B cell (primary cell): ENCODE measurements around the gene SPATA24. TPM values are rescaled to one million over a fixed set of nuclear protein-coding genes. Genes with fewer than 3 reads are reported as not detected.

Experiments
- ATAC-seq: fragments of 200-7000 bp; cut with Tn5 transposase; one replicate; pipeline ENCODE4 v1.10.0; 2021; ENCODE audit warnings: low read depth, mild to moderate bottlenecking, moderate number of reproducible peaks, moderate library complexity
- CTCF ChIA-PET: fragments of 350-600 bp; sonication (Branson Sonifier 250); formaldehyde crosslinking; loops from one replicate; lab custom pipeline; 2021; ENCODE audit warnings: antibody characterized with exemption, inconsistent platforms; lab: Charles Lee
- POLR2A ChIA-PET: fragments of 350-600 bp; sonication (Branson Sonifier 250); formaldehyde crosslinking; loops from one replicate; lab custom pipeline; 2021; ENCODE audit warnings: antibody characterized with exemption; lab: Charles Lee
- DNase-seq: peaks from one replicate; pipeline ENCODE4 v3.0.0; 2013
- H2AFZ ChIP-seq: 2 replicates; pipeline ENCODE4 v1.6.1; 2012; ENCODE audit warnings: mild to moderate bottlenecking, low read depth, low read length; ENCODE audit not compliant: insufficient read depth, poor library complexity, severe bottlenecking
- H3K27ac ChIP-seq, 2 donors: 1 replicate in 1 of 2; 2 replicates in 1 of 2; pipeline ENCODE4 v1.5.1; 2012 to 2013; ENCODE audit warnings: low read length in 2 of 2, mild to moderate bottlenecking in 2 of 2, moderate library complexity in 1 of 2
- H3K27me3 ChIP-seq, 4 experiments: fragments of 200-600 bp in 1 of 4; sonication (generic) in 1 of 4; replicated peaks in 1 of 4; 1 replicate in 2 of 4; 2 replicates in 2 of 4; pipeline versions ENCODE4 v1.6.1 to v1.7.0; 2013 to 2016; ENCODE audit warnings: low read length in 3 of 4, mild to moderate bottlenecking in 2 of 4, mixed read lengths in 1 of 4, moderate library complexity in 1 of 4; ENCODE audit not compliant: insufficient read depth in 4 of 4, control insufficient read depth in 3 of 4; ENCODE audit errors: control extremely low read depth in 1 of 4
- H3K36me3 ChIP-seq, 2 experiments: replicated peaks in 1 of 2; 1 replicate in 1 of 2; 2 replicates in 1 of 2; pipeline versions ENCODE4 v1.6.1 to v1.7.1; 2013; ENCODE audit warnings: low read length in 1 of 2; ENCODE audit not compliant: insufficient read depth in 2 of 2, control insufficient read depth in 1 of 2; ENCODE audit errors: control extremely low read depth in 1 of 2, extremely low read depth in 1 of 2
- H3K4me1 ChIP-seq, 2 donors: fragments of 200-600 bp in 1 of 2; sonication (generic) in 1 of 2; 1 replicate in 1 of 2; 2 replicates in 1 of 2; pipeline versions ENCODE4 v1.5.1 to v1.6.1; 2013 to 2017; ENCODE audit warnings: low read length in 2 of 2; ENCODE audit not compliant: control insufficient read depth in 2 of 2, insufficient read depth in 2 of 2
- H3K4me2 ChIP-seq: replicated peaks from 2 replicates; pipeline ENCODE3; 2012; ENCODE audit warnings: mild to moderate bottlenecking, low read depth, low read length; ENCODE audit not compliant: poor library complexity, severe bottlenecking
- H3K4me3 ChIP-seq, 5 experiments: fragments of 200-600 bp in 1 of 5; sonication (generic) in 1 of 5; 1 replicate in 3 of 5; 2 replicates in 2 of 5; pipeline versions ENCODE4 v1.5.1 to v1.7.0; 2011 to 2016; ENCODE audit warnings: low read length in 4 of 5, mild to moderate bottlenecking in 4 of 5, low read depth in 2 of 5, control low read depth in 1 of 5, moderate library complexity in 1 of 5; ENCODE audit not compliant: insufficient read depth in 1 of 5; ENCODE audit errors: control extremely low read depth in 1 of 5, extremely low read depth in 1 of 5
- H3K79me2 ChIP-seq: fragments of 200-600 bp; sonication (generic); one replicate; pipeline ENCODE4 v1.6.0; 2016; ENCODE audit warnings: low read length; ENCODE audit not compliant: control insufficient read depth, insufficient read depth
- H3K9ac ChIP-seq: fragments of 200-600 bp; sonication (generic); 2 replicates; pipeline ENCODE4 v1.6.1; 2017; ENCODE audit warnings: mild to moderate bottlenecking, low read length, moderate library complexity
- H3K9me3 ChIP-seq, 3 donors: one replicate each; pipeline versions ENCODE4 v1.6.1 to v1.7.1; 2013; ENCODE audit warnings: low read length in 2 of 3; ENCODE audit not compliant: control insufficient read depth in 2 of 3, insufficient read depth in 1 of 3; ENCODE audit errors: control extremely low read depth in 1 of 3
- H4K20me1 ChIP-seq: 2 replicates; pipeline ENCODE4 v1.6.0; 2012; ENCODE audit warnings: mild to moderate bottlenecking, low read length; ENCODE audit not compliant: insufficient read depth, control insufficient read depth, poor library complexity, severe bottlenecking
- H3K27ac Mint-ChIP-seq: one replicate; pipeline ENCODE4 v1.8.0; 2021; ENCODE audit warnings: mixed read lengths
- H3K27me3 Mint-ChIP-seq: one replicate; pipeline ENCODE4 v1.8.0; 2021; ENCODE audit warnings: mixed read lengths
- H3K4me1 Mint-ChIP-seq: one replicate; pipeline ENCODE4 v1.8.0; 2021; ENCODE audit warnings: mixed read lengths
- H3K4me3 Mint-ChIP-seq: one replicate; pipeline ENCODE4 v1.8.0; 2021; ENCODE audit warnings: mixed read lengths
- H3K9me3 Mint-ChIP-seq: one replicate; pipeline ENCODE4 v1.8.0; 2022; ENCODE audit warnings: mixed read lengths; ENCODE audit not compliant: insufficient read depth
- CTCF ChIP-seq: fragments of 200-600 bp; IDR thresholded peaks from one replicate; pipeline ENCODE4 v1.8.0; 2022; ENCODE audit warnings: antibody characterized with exemption, mild to moderate bottlenecking
- EZH2 ChIP-seq: IDR thresholded peaks from 2 replicates; pipeline ENCODE4 v1.6.1; 2012; ENCODE audit warnings: borderline replicate concordance, low read depth, mild to moderate bottlenecking, moderate library complexity, low read length; ENCODE audit not compliant: insufficient read depth, poor library complexity, severe bottlenecking
- WGBS: methylation state at CpG from one replicate; pipeline ENCODE4 v1.1.5; 2013; ENCODE audit warnings: missing lambda C conversion rate; ENCODE audit not compliant: insufficient coverage; 5-methylcytosine and 5-hydroxymethylcytosine counted together
- intact Hi-C: fragments of 100-400 bp; cut with micrococcal nuclease; formaldehyde crosslinking; loops from one replicate; pipeline ENCODE4 v1.10.0; 2022
- polyA plus RNA-seq: library from polyadenylated mRNA; depleted of rRNA; stranded (reverse); fragments of >200 nt; gene quantifications from 2 replicates; pipeline ENCODE4 v1.2.3, GENCODE V29; 2012
- total RNA-seq, 2 donors: library from RNA; stranded (reverse); fragments of 120-200 nt in 1 of 2; gene quantifications; 1 replicate in 1 of 2; 2 replicates in 1 of 2; pipeline versions ENCODE4 v1.2.3 to v1.2.4, GENCODE V29; 2013 to 2022

SPATA24 gene
- total and polyA plus RNA-seq, 2 donors (not counting 1 experiment from before 2014, with no cell fraction given), result 2.0 to 6.4 TPM

- CTCF ChIA-PET, result interaction anchor here (1.3 to 2.0 kb wide), 3 partner anchors 9 to 25 kb away, joined by 3 to 7 read pairs (median 3); no protein-coding TSS in a partner anchor
- no peaks in the 10 kb centered on the region for H3K27me3 ChIP-seq
- Mint-ChIP-seq H3K27me3 (no peaks in the 10 kb centered on the region), H3K4me3 (no peak overlapping the region), H3K27ac (no peak overlapping the region), H3K9me3 (no peaks in the 10 kb centered on the region), H3K4me1 (peaks cover 14% of the 10 kb centered on the region)
- 94% methylated on average over 40 of the region's 47 CpGs for WGBS
- POLR2A ChIA-PET, result no interaction called here
- H3K4me2 ChIP-seq, result no peak overlapping the region
- no peak overlapping the region for H3K9ac ChIP-seq
- H2AFZ ChIP-seq, result no peak overlapping the region
- H3K4me3 ChIP-seq, result no peak overlapping the region
- H3K27ac ChIP-seq, result no peak overlapping the region
- ATAC-seq (no peak), DNase-seq (no peak)
- peaks cover 28% of the 10 kb centered on the region for H3K79me2 ChIP-seq
- intact Hi-C loops, result no loop called here
- TF ChIP-seq EZH2 (no peak), CTCF (no peak)
- H3K4me1 ChIP-seq, result peaks cover 8 to 15% of the 10 kb centered on the region in 2 donors
- no peaks in the 10 kb centered on the region for H4K20me1 ChIP-seq
- H3K9me3 ChIP-seq, result no peaks in the 10 kb centered on the region
- H3K36me3 ChIP-seq, result peaks cover 0 to 8% of the 10 kb centered on the region in 2 experiments
Observed at GRCh38 chr5:139378101-139378825, 25.6 kb downstream of the SPATA24 start.

- Mint-ChIP-seq H3K27ac (no peak overlapping the region), H3K4me1 (peaks cover 9% of the 10 kb centered on the region), H3K9me3 (no peaks in the 10 kb centered on the region), H3K4me3 (no peak overlapping the region), H3K27me3 (no peaks in the 10 kb centered on the region)
- ChIA-PET CTCF (interaction anchor here (1.1 to 2.0 kb wide), 4 partner anchors 8 to 126 kb away, joined by 3 to 7 read pairs (median 4); no protein-coding TSS in a partner anchor), POLR2A (no interaction called here)
- Histone ChIP-seq H3K9me3 (no peaks in the 10 kb centered on the region), H3K36me3 (peaks cover 0 to 15% of the 10 kb centered on the region in 2 experiments), H3K4me3 (no peak overlapping the region), H2AFZ (no peak overlapping the region), H4K20me1 (no peaks in the 10 kb centered on the region), H3K4me1 (peaks cover 5 to 8% of the 10 kb centered on the region in 2 donors), H3K4me2 (no peak overlapping the region), H3K9ac (no peak overlapping the region), H3K27me3 (no peaks in the 10 kb centered on the region), H3K27ac (no peak overlapping the region), H3K79me2 (peaks cover 28% of the 10 kb centered on the region)
- WGBS, result 96% methylated on average over 3 of the region's 3 CpGs
- ATAC-seq, result no peak
- intact Hi-C loops, result no loop called here
- no peak for TF ChIP-seq CTCF
- TF ChIP-seq EZH2, result no peak
- no peak for DNase-seq
Observed at GRCh38 chr5:139377226-139377625, 26.7 kb downstream of the SPATA24 start.
